ENCODE measurements around the gene CFAP65. TPM values are rescaled to one million over a fixed set of nuclear protein-coding genes. Genes with fewer than 3 reads are reported as not detected.

The CFAP65 gene
- total RNA-seq, 1 experiment from 2014 or later: 0.52 TPM

- ChIA-PET POLR2A (no interaction called here), RAD21 (ENCODE audit: low non-redundant PET in 1 of 2, low total read pairs in 2 of 2, uncharacterized antibody in 2 of 2, unreplicated experiment in 2 of 2) (interaction anchor here (1.2 to 2.3 kb wide), 2 partner anchors 95 kb away, joined by 3 to 12 read pairs; no protein-coding TSS in a partner anchor), CTCF (interaction anchor here (1.1 to 2.8 kb wide), 4 partner anchors 13 to 96 kb away, joined by 3 to 45 read pairs (median 12); no protein-coding TSS in a partner anchor)
- Histone ChIP-seq H3K9me2 (ENCODE audit: insufficient read depth) (no peaks in the 10 kb centered on the region), H3K79me2 (ENCODE audit: insufficient read depth, low read length) (no peaks in the 10 kb centered on the region), H3K4me3 (replicated peaks in 1 of 2; ENCODE audit: low read depth in 1 of 2, low read length in 2 of 2) (no peak overlapping the region), H3K4me2 (ENCODE audit: low read length) (no peak overlapping the region), H4K20me1 (ENCODE audit: insufficient read depth) (no peaks in the 10 kb centered on the region), H2AFZ (ENCODE audit: low read depth, low read length, poor library complexity, severe bottlenecking) (no peak overlapping the region), H3K27ac (ENCODE audit: low read depth, low read length) (no peak overlapping the region), H3K9me3 (ENCODE audit: control insufficient read depth in 1 of 2, insufficient read depth in 1 of 2, low read depth in 1 of 2, low read length in 2 of 2) (no peaks in the 10 kb centered on the region), H3K9ac (ENCODE audit: low read length) (no peak overlapping the region), H3K36me3 (ENCODE audit: control insufficient read depth in 1 of 2, insufficient read depth in 2 of 2, low read length in 2 of 2) (no peaks in the 10 kb centered on the region), H3K27me3 (ENCODE audit: insufficient read depth, low read length) (peaks cover 16% of the 10 kb centered on the region; the same call in 1 of the 2 replicates), H3K4me1 (ENCODE audit: control insufficient read depth in 1 of 2, insufficient read depth in 2 of 2, low read length in 2 of 2) (no peaks in the 10 kb centered on the region)
- DNase-seq (ENCODE audit: low read depth, low spot score) (no peak), ATAC-seq (no peak)
- intact Hi-C loops (cut with micrococcal nuclease): loop anchor here (5.0 kb wide), 2 partner anchors 237 to 482 kb away; partner anchors contain the start of genes CHPF and TMEM198
- TF ChIP-seq ZNF274 (IDR thresholded peaks at IDR 0.05; ENCODE audit: low read depth, low read length): no peak
- BruUV-seq (replicated peaks): no TSS peak
These were observed 18.7 kb upstream of the CFAP65 start for GRCh38 chr2:219059725-219060682.

DNA sequence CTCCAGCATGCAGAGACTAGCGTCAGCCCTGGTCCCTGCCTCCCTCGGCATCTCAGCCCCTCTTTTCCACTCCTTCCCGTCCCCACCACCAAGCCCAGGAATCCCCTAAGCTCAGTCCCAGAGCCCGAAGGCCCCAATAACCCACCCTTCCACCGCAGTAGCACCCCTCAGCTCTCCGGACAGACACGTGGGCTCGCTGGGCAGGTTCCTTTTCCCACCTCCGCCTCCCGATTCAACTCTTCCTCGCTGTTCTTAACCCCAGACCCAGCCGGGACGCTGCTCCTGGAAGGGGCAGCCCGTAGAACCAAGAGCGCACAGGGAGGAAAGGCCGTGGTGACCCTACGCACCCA lies 18.0 kb upstream of the CFAP65 start:
- Histone ChIP-seq H2AFZ (ENCODE audit: low read depth, low read length, poor library complexity, severe bottlenecking) (no peak overlapping the region), H3K9me3 (ENCODE audit: control insufficient read depth in 1 of 2, insufficient read depth in 1 of 2, low read depth in 1 of 2, low read length in 2 of 2) (no peaks in the 10 kb centered on the region), H3K27me3 (ENCODE audit: insufficient read depth, low read length) (peaks cover 16% of the 10 kb centered on the region; the same call in 1 of the 2 replicates), H3K27ac (ENCODE audit: low read depth, low read length) (no peak overlapping the region), H3K4me1 (ENCODE audit: control insufficient read depth in 1 of 2, insufficient read depth in 2 of 2, low read length in 2 of 2) (no peaks in the 10 kb centered on the region), H3K9ac (ENCODE audit: low read length) (no peak overlapping the region), H4K20me1 (ENCODE audit: insufficient read depth) (no peaks in the 10 kb centered on the region), H3K36me3 (ENCODE audit: control insufficient read depth in 1 of 2, insufficient read depth in 2 of 2, low read length in 2 of 2) (no peaks in the 10 kb centered on the region), H3K79me2 (ENCODE audit: insufficient read depth, low read length) (no peaks in the 10 kb centered on the region), H3K9me2 (ENCODE audit: insufficient read depth) (no peaks in the 10 kb centered on the region), H3K4me3 (replicated peaks in 1 of 2; ENCODE audit: low read depth in 1 of 2, low read length in 2 of 2) (no peak overlapping the region), H3K4me2 (ENCODE audit: low read length) (no peak overlapping the region)
- DNase-seq (ENCODE audit: low read depth, low spot score) (no peak), ATAC-seq (no peak)
- ChIA-PET CTCF (interaction anchor here (1.1 to 2.8 kb wide), 6 partner anchors 10 to 96 kb away, joined by 3 to 45 read pairs (median 7); no protein-coding TSS in a partner anchor), POLR2A (no interaction called here), RAD21 (ENCODE audit: low non-redundant PET in 1 of 2, low total read pairs in 2 of 2, uncharacterized antibody in 2 of 2, unreplicated experiment in 2 of 2) (interaction anchor here in 1 of 2 experiments (2.3 kb wide), 1 partner anchor 95 kb away, joined by 12 read pairs; no protein-coding TSS in a partner anchor)
- intact Hi-C loops (cut with micrococcal nuclease): loop anchor here (5.0 kb wide), 1 partner anchor 238 kb away; no protein-coding TSS in a partner anchor
- no TSS peak for BruUV-seq (replicated peaks)
- no peak for TF ChIP-seq EZH2phosphoT487 (IDR thresholded peaks at IDR 0.05; ENCODE audit: borderline replicate concordance)
- no peak for TF ChIP-seq REST (IDR thresholded peaks at IDR 0.05; ENCODE audit: low read depth)
- TF ChIP-seq EGR1 (IDR thresholded peaks at IDR 0.05; ENCODE audit: low read depth): no peak
- TF ChIP-seq RAD21 (IDR thresholded peaks at IDR 0.05; ENCODE audit: low read depth): no peak
- no peak for TF ChIP-seq ZFX (IDR thresholded peaks at IDR 0.05)
- no peak for TF ChIP-seq ZBTB33 (IDR thresholded peaks at IDR 0.05; ENCODE audit: extremely low read depth, insufficient replicate concordance, low read length)
- no peak for TF ChIP-seq TCF7L2 (IDR thresholded peaks at IDR 0.05; ENCODE audit: borderline replicate concordance, extremely low read depth, insufficient read depth, insufficient read length)
- no peak for TF ChIP-seq POLR2AphosphoS5 (IDR thresholded peaks at IDR 0.05; ENCODE audit: low read depth, low read length)
- no peak for TF ChIP-seq CEBPB (IDR thresholded peaks at IDR 0.05; ENCODE audit: low read depth)
- no peak for TF ChIP-seq POLR2A (IDR thresholded peaks at IDR 0.05; ENCODE audit: borderline replicate concordance, extremely low read depth, insufficient read depth, insufficient read length)
